ENCODE results near the gene CPM. TPM values are rescaled to one million over a fixed set of nuclear protein-coding genes. Genes with fewer than 3 reads are reported as not detected.

Gene CPM
- total RNA-seq, 1 donor from 2014 or later: 1.7 TPM

GRCh38 chr12:68956466-68956865 lies 23.5 kb upstream of the CPM start:
- DNase-seq (ENCODE audit: low spot score): no peak

DNA sequence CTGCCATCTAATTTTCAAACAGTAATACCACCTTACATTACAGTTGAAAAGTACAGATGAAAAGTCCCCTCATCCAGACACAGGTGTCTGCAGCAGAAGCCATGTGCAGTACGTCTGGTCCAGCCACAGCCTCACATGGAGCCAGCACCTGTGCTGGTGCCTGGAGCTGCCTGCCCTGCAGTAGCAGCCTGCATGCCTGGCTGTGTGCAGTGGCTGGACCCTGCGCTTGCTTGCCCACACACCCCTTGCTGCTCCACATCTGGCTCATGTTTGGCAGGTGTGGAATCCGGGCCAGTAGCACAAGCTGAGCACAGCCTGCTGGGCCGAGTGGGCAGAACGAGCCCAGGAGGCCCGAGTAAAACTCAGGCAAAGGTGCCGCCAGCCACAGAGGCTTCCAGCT lies 21.8 kb upstream of the CPM start:
- DNase-seq (ENCODE audit: low spot score): no peak

GRCh38 chr12:68953536-68953935 lies 20.6 kb upstream of the CPM start:
- no peak for DNase-seq (ENCODE audit: low spot score)

- peak; percentile 14 for DNase-seq (ENCODE audit: low spot score)
Observed at GRCh38 chr12:68951652-68952051, 18.7 kb upstream of the CPM start.

DNA sequence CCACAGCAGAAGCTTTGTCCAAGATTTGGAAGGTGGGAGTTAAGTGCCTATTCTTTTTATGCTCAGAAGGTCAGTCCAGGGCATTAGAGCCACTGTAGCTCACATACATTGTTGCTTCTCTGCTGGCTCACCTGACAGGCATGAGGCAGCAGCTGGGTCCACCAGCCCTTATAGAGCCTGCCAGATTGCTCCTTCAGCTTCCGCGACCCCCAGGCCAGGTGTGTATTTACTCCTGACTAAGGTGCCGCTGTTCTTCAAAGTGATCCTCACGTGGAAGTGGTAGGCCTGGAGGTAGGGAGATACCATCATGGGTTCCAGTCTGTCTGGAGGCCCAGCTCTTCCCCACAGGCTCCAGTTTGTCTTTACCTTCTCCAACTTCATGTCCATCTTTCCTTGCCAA lies 17.5 kb upstream of the CPM start:
- no peak for DNase-seq (ENCODE audit: low spot score)

DNA sequence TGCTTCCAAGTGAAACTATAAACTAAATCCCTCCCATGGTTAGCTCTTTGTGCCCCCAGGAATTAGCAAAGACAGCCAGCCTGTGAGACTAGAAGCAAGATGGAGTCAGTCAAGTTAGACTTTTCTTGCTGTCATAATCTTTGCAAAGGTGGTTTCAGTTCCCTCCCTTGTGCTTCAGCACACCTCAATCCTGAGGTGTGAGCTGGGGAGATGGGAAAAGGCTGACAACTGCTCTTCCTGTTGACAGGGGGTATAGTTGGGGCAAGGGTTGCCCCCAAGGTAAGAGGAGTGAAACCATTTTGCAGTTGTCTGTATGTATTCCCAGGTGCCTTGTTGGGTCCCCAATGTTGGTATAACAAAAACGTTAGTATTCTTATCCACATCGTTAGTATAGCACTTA lies 12.3 kb upstream of the CPM start:
- DNase-seq (ENCODE audit: low spot score): no peak

DNA sequence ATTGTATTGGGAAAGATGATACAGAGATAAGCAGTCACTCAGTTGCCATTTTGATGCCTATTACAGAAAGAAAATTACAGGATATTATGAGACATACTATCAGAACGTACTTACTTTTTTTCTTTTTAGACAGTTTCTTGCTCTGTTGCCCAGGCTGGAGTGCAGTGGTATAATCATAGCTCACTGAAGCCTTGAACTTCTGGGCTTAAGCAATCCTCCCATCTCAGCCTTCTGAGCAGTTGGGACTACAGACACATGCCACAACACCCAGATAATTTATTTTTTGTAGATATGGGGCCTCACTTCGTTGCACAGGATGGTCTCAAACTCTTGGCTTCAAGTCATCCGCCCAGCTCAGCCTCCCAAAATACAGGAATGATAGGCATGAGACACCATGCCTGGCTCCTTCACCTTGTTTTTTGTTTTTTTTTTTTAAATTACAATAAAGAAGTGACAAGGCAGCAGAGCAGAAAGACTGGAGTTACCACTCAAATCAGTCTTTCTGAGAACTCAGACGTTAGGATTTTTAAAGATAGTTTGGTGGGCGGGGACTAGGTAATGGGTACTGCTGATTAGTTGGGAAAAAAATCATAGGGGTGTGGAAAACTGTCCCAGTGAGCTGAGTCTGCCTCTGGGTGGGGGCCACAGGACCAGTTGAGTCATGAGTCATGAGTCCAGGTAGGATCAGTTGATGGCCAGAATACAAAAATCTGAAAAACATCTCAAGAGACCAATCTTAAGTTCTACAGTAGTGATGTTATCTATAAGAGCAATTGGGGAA lies 11.5 kb upstream of the CPM start:
- DNase-seq (ENCODE audit: low spot score): no peak

DNA sequence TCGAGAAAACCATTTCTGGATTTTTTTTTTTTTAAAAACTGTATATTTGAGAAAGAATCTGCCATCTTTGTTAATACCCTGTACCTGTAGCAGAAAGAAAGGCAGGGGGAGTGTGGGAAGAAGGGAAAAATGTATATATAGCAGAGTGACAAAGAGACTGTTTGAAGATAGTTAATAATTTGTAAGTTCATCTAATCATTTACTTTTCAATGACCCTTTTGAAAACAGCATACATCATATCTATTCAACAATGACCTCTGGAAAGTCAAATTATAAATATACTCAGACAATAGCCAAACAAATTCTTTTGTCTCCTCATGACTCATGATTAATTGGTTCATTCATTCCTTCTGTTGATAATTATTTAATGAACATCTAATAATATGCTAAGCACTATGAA lies 10.9 kb upstream of the CPM start:
- no peak for DNase-seq (ENCODE audit: low spot score)

DNA sequence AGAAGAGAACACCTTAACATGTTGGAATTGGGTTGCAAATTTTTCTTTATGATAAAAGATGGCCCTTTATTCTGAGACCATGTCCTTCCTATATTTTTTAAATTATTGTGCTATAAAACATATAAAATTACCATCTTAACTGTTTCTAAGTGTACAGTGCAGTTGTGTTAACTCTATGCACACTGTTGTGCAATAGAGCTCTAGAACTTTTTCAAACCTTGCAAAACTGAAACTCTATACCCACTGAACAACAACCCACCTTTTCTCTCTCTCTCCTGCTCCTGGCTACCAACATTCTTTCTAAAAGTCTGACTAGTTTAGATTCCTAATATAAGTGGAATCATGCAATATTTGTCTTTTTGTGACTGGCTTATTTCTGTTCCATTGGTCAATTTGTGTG lies 7.8 kb upstream of the CPM start:
- DNase-seq (ENCODE audit: low spot score): no peak

GRCh38 chr12:68939505-68939904 lies 6.5 kb upstream of the CPM start:
- no peak for DNase-seq (ENCODE audit: low spot score)

DNA sequence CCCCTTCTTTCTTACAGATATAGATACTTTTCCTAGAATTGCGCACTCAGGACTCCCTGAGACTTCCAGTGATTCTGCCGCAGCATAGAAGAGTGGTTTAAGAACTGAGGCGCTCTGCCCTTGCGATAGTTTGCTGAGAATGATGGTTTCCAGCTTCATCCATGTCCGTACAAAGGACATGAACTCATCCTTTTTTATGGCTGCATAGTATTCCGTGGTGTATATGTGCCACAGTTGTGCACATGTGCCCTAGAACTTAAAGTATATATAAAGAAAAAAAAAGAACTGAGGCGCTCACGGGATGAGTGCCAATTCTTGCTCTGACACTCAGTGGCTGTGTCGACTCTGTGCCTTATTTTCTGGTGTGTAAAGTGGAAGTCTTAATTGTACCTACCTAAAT lies 1.4 kb upstream of the CPM start:
- DNase-seq (ENCODE audit: low spot score): no peak

- peak; percentile 14 for DNase-seq (ENCODE audit: low spot score)
Observed at GRCh38 chr12:68932128-68932960, 627 bp downstream of the CPM start.

GRCh38 chr12:68930178-68930577 lies 2.8 kb downstream of the CPM start:
- DNase-seq (ENCODE audit: low spot score): no peak

DNA sequence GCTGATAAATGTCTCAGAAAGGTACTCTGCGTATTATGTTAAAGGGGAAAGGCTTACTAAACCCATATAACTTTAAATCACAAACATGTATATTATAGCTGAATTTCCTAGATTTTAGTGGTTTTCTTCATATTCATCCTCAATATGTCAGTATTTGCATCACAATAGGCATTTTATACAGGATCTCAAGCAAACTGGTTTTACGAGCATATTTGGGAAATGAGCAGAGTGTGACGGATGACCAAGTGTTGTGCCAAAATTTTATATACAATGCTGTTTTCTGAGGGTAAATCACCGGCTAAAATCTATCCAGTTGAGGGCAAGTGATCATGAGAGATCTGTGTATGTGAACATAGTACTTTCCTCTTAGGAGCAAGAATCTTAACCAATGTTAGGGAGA lies 8.4 kb downstream of the CPM start:
- no peak for DNase-seq (ENCODE audit: low spot score)

GRCh38 chr12:68919581-68920239 lies 13.3 kb downstream of the CPM start:
- DNase-seq (ENCODE audit: low spot score): no peak

DNA sequence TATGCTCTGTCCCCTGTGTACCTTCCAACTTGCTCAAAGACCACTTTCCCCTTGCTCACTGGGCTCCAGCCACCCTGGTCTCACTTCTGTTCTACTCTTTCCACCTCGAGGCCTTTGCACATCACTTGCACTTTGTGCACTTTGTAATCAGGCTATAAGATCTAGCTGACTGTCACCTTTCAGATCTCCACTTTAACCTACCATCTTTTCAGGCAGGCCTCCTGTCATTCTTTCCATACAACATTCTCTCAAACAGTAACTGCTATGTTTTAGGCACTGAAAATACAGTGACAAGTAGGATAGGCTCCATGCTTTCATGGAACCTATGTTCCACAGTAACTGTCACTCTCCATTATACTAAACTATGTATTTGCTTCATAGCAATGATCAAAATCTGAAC lies 14.0 kb downstream of the CPM start:
- DNase-seq (ENCODE audit: low spot score): no peak

GRCh38 chr12:68915055-68915454 lies 17.9 kb downstream of the CPM start:
- no peak for DNase-seq (ENCODE audit: low spot score)

- no peak for DNase-seq (ENCODE audit: low spot score)
Observed at GRCh38 chr12:68913682-68914081, 19.3 kb downstream of the CPM start.

GRCh38 chr12:68912916-68913315 lies 20.1 kb downstream of the CPM start:
- DNase-seq (ENCODE audit: low spot score): no peak

- DNase-seq (ENCODE audit: low spot score): no peak
Observed at GRCh38 chr12:68911197-68911718, 21.7 kb downstream of the CPM start.

- DNase-seq (ENCODE audit: low spot score): no peak
Observed at GRCh38 chr12:68910128-68910527, 22.8 kb downstream of the CPM start.

DNA sequence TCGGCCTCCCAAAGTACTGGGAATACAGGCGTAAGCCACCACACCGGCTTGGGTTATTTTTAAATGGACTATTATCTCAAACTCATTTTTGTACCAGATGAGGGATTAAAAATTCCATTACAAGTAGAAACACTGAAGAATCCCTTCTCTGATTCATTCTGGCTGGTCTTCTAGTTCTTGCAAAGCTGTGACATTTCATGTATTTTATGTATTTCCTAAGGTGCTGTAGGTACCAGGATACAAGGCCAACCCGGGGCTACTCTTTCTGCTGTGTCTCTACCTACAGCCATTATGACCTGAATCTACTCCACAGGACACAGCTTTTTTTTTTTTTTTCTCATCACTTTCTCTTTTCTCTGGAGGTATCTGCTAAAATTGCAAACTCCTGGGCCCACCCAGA lies 24.9 kb downstream of the CPM start:
- DNase-seq (ENCODE audit: low spot score): no peak
